Anterior cingulate cortex (tissue), 58 donors: ENCODE results near the gene TMEM47.

Experiments used
- DNase-seq, 58 donors: peaks; one replicate each; lab custom pipeline; 2025; lab: John Stamatoyannopoulos, UW

The TMEM47 gene

DNA sequence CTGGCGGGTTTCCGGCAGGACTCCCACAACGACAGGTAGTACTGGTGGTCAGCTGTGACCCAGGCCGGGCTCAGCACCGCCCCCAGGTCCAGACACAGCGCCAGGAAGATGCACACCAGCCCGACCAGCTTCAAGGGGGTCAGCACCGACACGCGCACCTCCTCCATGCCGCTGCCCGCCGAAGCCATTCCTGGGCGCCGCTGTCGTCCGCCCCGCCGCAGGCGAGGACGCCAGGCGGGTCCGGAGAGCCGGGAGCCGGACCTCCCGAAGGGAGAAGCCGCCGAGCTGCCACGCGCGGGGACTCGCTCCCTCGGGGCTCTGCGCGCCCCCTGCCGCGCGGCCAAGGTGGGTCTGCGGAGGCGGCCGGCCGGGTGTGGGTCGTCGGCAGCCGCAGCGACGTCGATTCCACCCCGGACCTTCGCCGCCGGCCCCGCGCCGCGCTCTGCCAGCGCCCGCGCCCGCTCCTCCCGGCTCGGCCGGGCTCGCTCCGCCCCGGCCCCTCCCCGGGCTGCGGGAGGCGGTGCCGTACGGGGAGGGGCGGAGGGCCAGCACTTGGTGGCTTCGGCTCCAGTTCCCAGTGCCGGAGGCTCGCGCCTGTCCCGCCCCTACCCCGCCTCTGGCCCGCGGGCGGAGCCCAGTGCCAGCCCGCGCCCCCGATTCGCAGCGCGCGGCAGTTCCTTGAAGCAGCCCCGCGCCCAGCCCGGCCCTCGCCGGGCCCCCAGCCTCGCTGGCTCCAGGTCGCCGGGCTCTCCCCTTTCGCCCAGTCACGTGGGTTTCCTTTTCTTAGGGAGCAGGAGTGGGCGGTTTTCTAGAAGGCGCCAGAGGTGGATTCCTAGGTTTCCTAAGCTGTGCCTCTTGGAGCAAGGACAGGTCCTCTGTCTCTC lies at the start of gene TMEM47:
TSS of gene TMEM47 (minus strand) at position 444 of the 884 bp plus-strand sequence. CDS start at position 188, 256 bp downstream.
- DNase-seq = peak in 55 of 58 donors; percentile 1 to 76 (median 41)

DNA sequence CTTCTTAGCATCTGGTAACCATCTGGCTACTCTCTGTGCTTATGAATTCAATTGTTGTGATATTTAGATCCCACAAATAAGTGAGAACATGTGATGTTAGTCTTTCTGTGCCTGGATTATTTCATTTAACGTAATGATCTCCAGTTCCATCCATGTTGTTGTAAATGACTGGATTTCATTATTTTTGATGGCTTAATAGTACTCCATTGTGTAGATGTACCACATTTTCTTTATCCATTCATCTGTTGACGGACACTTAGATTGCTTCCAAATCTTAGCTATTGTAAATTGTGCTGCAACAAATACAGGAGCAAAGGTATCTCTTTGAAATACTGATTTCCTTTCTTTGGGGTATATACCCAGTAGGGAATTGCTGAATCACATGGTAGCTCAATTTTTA lies 30.0 kb upstream of the TMEM47 start:
- no peak for DNase-seq

DNA sequence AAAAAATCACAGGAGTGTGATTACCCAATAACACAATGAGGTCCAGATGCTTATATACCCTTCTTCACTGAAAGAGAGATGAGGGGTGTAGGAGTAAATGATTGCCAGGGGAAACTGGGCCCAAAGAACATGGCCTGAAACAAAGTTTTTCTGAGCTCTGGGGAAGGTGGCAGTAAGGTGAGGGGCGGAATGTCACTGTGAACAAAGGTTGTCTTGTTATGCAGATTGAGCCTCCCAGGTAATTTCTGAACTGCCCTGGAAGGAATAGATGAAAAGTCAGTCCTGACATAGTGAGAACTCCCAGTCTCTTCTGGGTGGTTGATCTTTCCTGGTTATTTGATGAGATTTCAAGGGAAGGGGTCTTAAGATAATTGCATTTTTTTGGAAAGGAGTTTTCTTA lies 2.5 kb upstream of the TMEM47 start:
- no peak for DNase-seq

DNA sequence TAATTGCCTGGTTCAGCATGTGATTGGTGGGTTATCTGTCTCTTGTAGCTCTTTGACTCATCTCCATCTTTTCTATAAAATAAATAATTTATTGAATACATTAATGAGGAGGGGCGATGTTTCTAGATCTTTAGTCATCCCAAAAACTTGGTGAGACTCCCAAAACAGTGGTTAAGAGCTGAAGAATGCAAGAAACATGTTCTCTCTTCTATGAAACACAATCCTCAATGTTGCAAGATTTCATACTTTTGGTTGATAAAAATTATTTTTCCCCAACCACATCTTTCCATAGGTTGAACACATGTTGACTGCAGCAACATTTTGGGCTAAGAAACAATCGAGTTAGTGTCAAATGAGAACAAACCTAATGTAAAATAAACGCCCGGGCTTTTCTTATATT lies 1.2 kb upstream of the TMEM47 start:
- no peak for DNase-seq

GRCh38 chrX:34657726-34658070 lies 613 bp upstream of the TMEM47 start:
- no peak for DNase-seq

DNA sequence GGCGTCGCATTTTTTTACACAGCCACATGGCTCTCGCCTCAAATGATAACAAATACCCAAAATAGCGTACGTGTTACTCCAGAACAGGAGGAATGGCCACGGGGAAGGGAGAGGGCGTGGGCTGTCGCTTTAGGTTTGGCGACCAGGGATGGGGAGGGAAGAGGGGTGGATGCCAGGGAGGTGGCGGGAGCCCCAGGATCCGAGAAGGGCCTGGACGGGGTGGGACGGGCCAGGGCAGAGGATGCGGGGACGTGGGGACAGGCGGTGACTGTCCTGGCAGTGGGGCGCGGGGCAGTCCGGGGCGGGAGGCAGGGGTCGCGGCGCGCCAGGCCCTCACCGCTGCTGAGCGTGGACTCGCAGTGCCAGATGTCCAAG lies 631 bp downstream of the TMEM47 start:
- DNase-seq = peak in 4 of 58 donors; percentile 0 to 15 (median 8)

DNA sequence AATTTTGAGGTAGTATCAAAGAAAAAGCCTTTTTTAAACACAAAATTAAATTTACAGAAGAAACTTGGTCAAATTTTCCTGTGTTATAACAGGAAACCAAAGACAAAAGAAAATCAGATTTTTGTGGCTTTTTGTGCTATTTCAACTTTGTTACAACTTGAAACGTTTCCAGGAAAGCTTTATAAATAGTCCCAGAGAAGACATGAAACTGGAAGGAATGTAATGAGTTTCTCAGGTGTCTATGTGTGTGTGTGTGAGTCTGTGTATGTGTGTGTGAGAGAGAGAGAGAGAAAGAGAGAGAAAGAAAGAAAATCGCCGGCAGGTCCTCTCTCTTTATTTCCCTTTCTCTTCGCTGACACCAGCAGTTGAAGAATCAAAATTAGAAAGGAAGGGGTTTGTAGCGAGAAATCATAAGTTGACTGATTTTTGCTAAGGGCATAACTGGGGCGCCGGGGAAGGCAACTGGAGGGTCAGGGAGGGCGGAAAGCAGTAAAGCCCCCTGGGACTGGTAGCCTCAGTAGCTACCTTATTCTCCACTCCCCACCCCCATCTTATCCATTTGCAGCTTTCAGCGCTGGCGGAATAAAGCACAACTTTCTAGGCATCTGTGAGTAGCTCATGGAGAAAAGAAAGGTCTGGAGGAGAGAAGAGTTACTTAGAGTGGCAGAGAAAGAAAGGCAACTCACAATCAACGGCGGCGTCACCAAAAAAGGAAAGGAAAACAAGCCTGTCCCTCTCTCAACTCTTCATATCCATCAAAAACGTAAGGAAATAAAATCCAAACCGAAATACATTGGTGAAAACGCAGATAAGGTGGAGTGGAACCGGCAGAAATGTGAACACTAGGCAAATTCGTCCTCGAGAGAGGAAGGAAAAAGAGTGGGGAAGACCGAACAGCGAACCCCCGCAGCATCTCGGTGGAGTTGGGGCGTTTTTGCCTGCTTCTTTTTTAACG lies 1.3 kb downstream of the TMEM47 start:
- DNase-seq = peak in 1 of 58 donors; percentile 21

DNA sequence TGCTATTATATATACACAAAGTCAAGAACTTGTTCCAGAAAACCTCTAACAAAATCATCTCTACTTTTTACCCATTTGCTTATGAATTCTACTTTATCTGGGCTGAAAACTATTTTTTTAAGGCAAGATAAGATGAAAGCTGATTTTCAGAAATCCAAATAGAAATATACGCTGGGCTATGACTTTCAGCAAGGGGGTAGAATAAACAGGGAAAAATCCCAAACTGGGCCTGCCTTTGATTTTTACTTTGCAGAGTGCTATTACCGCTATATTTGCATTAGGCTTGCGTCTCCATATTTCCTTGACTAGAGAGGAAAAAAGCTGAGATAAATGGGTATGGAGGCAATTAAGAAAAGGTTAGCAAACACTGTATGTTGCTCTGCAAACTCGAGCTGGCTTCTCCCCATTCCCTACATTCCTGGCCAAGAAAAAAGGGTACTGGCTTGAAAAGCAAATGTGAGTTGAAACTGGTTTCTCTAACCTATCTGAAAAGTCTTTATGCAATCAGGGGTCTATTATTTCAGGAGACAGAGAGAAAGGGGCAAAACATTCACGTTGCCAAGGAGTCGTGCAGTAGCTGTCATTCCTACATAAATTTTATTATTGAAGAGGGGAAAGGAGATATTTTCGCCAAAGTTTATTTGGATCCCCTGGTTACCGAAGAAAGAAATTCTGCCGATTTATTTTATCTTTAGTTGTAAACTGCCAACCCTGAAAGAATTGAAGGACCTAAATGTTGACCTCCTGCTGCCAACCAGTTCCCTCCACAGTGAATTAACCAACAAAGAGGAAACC lies 2.2 kb downstream of the TMEM47 start:
- peak in 1 of 58 donors; percentile 3 for DNase-seq

GRCh38 chrX:34653811-34654210 lies 3.3 kb downstream of the TMEM47 start:
- no peak for DNase-seq

DNA sequence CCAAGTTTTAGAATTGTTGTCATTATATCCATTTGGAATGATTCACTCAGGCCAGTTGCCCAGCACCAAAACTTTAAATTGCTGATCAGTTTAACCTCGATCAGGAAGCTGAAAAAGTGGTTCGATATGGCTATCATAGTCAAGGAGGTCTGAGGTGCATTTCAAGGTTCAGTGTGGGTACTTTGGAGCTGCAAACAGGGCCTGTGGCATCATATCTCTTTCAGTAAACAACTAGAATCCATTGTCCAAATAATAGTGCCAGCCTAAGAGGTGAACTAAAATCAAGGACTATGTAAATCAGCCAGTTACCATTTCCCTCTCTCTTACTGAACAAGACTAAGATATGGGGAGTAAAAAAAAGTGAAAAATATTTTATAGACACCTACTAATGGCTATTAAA lies 14.2 kb downstream of the TMEM47 start:
- DNase-seq = no peak

DNA sequence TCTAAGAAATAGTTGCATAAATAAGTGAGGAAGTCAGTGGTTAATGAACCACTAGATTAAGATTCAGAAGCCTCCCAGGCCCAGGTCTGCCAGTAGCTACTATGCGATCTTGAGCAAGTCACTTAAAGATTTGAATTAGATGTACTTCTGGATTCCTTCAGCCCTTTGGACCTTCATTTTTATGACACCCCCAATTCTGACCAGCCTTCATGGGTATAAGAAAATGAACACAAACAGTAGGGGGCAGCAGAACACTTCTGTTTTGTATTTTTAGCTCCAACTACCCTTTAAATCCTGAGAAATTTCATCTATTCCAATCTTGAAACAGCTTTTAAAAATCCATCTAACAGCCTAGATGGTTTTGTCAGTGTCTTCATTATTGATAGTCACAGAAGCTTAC lies 19.0 kb downstream of the TMEM47 start:
- peak in 1 of 58 donors; percentile 4 for DNase-seq

DNA sequence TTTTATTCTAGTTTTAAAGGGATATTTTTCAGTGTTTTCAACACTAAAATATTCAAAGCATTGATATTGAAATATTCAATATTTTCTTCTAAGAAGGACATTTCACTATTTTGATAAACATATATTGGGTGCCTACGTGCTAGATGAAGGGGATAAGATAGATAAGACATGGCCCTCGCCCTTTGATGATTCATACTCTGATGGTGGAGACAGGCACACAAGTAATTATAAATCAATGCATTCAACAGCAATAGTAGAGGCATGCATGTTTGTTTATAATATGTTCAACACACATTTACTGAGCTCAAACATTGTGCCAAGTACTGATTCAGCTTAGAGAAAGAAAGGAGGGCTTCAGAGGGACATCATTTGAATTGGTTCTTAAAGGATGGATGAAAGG lies 22.7 kb downstream of the TMEM47 start:
- DNase-seq = no peak

- no peak for DNase-seq
Observed at GRCh38 chrX:34632384-34632783, 24.7 kb downstream of the TMEM47 start.

DNA sequence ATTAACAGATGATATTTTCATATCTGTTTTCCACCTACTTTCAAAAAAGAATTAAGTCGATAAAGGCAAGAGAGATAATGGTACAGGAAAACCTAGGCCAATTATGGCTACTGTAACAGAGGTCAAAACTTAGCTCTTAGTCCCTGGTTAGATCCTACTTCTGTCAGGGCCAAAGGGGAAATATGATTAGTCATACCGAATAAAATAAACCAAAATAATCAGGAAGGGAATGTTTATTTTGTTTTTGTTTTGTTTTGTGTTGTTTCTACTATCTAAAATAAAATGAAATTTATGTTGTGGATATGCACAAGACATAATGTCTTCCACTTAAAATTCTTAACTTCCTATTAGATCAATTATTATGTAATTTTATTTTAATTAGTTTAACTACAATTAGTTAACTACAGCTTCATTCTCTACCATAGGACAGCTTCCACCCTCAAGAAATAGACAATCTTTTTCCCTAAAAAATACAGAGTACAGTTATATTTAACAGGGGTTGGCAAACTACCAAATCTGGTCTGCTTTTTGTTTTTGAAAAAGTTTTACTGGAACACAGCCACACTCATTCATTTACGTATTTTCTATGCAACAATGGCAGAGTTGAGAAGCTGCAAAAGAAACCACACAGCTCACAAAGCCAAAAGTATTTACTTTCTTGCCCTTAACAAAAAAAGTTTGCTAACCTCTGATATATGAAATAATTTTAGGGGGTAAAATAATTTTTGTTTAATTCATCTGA lies 25.4 kb downstream of the TMEM47 start:
- DNase-seq = no peak

GRCh38 chrX:34629572-34629971 lies 27.5 kb downstream of the TMEM47 start:
- peak in 1 of 58 donors; percentile 3 for DNase-seq

- peak in 1 of 58 donors; percentile 41 for DNase-seq
Observed at GRCh38 chrX:34624416-34624815, 32.7 kb downstream of the TMEM47 start.

DNA sequence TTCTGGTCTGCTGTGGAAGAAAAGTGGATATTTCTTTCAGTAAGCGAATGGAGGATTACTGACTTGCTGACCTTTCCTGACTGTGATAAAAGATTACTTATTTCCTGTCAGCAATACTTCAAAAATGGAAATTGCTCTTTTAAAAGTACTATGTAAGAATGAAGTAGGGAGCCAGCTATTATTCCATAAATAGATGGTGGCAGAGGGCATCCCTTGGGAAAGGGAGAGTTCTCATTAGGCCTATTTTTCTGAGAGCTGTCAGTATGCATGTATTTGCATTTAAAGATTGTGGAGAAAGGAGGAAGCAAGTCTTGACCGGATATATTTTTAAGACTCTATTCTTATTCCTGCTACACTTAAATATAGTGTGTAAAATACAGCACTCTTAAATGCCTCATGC lies 37.2 kb downstream of the TMEM47 start:
- DNase-seq = no peak

- no peak for DNase-seq
Observed at GRCh38 chrX:34612036-34612435, 45.0 kb downstream of the TMEM47 start.

- DNase-seq = no peak
Observed at GRCh38 chrX:34598362-34598761, 58.7 kb downstream of the TMEM47 start.

- DNase-seq = no peak
Observed at GRCh38 chrX:34586936-34587335, 70.1 kb downstream of the TMEM47 start.
